Aorta (tissue), 5 donors: ENCODE measurements around the gene IRS4. TPM values are rescaled to one million over a fixed set of nuclear protein-coding genes. Genes with fewer than 3 reads are reported as not detected.

Source experiments
- ATAC-seq: fragments of 200-7000 bp; cut with Tn5 transposase; one replicate; pipeline ENCODE4 v1.9.1; 2022; ENCODE audit warnings: moderate library complexity; ENCODE audit not compliant: low FRiP score
- DNase-seq, 2 donors: peaks; one replicate each; pipeline ENCODE4 v3.0.0-alpha.2; 2020
- H3K27ac ChIP-seq, 2 donors: one replicate each; pipeline ENCODE4 v1.5.1; 2013; ENCODE audit warnings: low read length in 2 of 2, mild to moderate bottlenecking in 2 of 2, moderate library complexity in 2 of 2, control low read depth in 1 of 2, inconsistent platforms in 1 of 2, low read depth in 1 of 2
- H3K27me3 ChIP-seq, 2 donors: one replicate each; pipeline ENCODE4 v1.6.1; 2013; ENCODE audit warnings: control low read depth in 1 of 2, low read length in 1 of 2, mild to moderate bottlenecking in 1 of 2, moderate library complexity in 1 of 2; ENCODE audit not compliant: insufficient read depth in 2 of 2, control insufficient read depth in 1 of 2
- H3K36me3 ChIP-seq, 2 donors: one replicate each; pipeline ENCODE4 v1.6.1; 2013; ENCODE audit warnings: control low read depth in 1 of 2, low read length in 1 of 2, mild to moderate bottlenecking in 1 of 2; ENCODE audit not compliant: insufficient read depth in 2 of 2, control insufficient read depth in 1 of 2
- H3K4me1 ChIP-seq, 2 donors: one replicate each; pipeline ENCODE4 v1.6.1; 2013; ENCODE audit warnings: low read length in 2 of 2, control low read depth in 1 of 2, mild to moderate bottlenecking in 1 of 2, moderate library complexity in 1 of 2; ENCODE audit not compliant: insufficient read depth in 2 of 2, control insufficient read depth in 1 of 2
- H3K4me3 ChIP-seq, 2 donors: one replicate each; pipeline ENCODE4 v1.5.1; 2013; ENCODE audit warnings: low read length in 2 of 2, control low read depth in 1 of 2, mild to moderate bottlenecking in 1 of 2
- H3K9me3 ChIP-seq: one replicate; pipeline ENCODE4 v1.6.1; 2013; ENCODE audit warnings: mild to moderate bottlenecking, low read length; ENCODE audit not compliant: control insufficient read depth
- WGBS, 2 donors: extraction: QIAGEN DNeasy Blood & Tissue Kit; methylation state at CpG; one replicate each; pipeline ENCODE4 v1.1.7; 2013; 5-methylcytosine and 5-hydroxymethylcytosine counted together
- intact Hi-C, 2 donors: fragments of 100-400 bp; cut with DNase I; formaldehyde crosslinking; loops; one replicate each; pipeline versions ENCODE4 v1.14.2 to v1.15.0; 2022
- polyA plus RNA-seq, 2 donors: library from polyadenylated mRNA; stranded (reverse); fragments of 200-250 nt; gene quantifications; one replicate each; pipeline ENCODE4 v1.2.3, GENCODE V29; 2013
- total RNA-seq, 2 donors: library from RNA; stranded (reverse); fragmentation: NEBNext Ultra II Directional; extraction: Animal tissue kit (Norgen Biotek cat#: 25700); gene quantifications; one replicate each; pipeline ENCODE4 v1.2.1, GENCODE V29; 2021
- donor health status: healthy with polysubstance abuse.
- donor health status: Bipolar disorder and iron deficiency.
- donor health status: DM: no; HTN: no; CAD: no.
- donor health status: DM: no; HTN: no; CAD: no.
- donor health status: DM: yes; HTN: yes; CAD: no.

The IRS4 gene
- total and polyA plus RNA-seq, 4 donors: not detected

DNA sequence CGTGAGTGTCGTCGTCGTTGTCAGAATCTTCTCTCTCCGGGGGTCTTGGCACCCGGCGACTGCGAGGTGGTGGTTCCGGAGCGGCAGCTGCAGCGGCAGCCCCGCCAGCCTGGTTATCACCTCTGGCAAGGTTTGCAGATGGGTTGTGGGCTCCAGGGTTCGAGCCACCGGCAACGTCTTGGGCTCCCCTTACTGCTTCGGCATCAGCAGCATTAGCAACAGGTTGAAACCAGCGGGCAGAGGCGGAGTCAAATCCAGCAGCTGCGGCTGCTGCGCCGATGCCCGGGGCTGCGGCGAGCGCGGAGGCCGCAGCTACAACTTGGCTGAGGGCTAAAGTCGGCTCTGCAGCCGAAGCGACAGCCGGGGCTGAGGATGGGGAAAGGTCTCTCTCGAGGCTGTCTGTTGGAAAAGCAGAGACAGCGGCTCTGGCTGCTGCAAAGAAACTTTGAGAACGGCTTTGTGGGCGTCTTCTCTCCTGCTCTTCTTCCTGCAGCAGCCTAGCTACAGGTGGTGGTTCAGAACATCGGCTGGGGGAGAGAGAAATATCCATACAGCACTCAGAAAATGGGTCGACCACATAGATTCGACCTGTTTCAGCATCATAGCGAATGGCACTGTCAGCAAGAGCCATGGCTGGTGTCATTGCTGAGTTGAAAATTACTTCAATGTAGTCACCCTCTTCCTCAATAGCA lies 3.6 kb downstream of the IRS4 start:
- 7 to 22% methylated on average over 39 of the region's 39 CpGs for WGBS, 2 donors
- ATAC-seq (no peak), DNase-seq (no peak)
- no peaks in the 10 kb centered on the region for H3K9me3 ChIP-seq
- H3K36me3 ChIP-seq: no peaks in the 10 kb centered on the region
- no peaks in the 10 kb centered on the region for H3K27me3 ChIP-seq
- H3K27ac ChIP-seq: no peak overlapping the region
- intact Hi-C loops: no loop called here
- no peak overlapping the region for H3K4me3 ChIP-seq
- H3K4me1 ChIP-seq: no peaks in the 10 kb centered on the region

DNA sequence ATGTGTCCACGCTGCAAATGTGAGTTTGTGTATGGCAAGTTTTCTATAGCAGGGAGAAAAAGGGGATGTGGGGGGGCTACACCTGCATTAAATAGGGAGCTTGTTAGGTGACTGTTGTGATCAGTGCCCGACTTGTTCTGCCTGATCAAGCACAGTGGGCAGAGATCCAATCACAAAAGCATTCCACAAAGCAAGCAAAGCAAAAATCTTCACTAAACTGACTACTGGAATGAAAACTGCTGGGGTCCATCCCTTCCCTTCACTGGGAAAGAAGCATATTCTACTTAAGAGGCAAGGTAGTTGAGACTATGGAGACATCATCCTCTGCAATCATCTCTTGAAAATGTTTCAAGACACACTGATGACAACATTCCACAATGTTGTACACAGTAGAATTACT lies 5.2 kb downstream of the IRS4 start:
- intact Hi-C loops: no loop called here
- WGBS, 2 donors: 20 to 34% methylated on average over 2 of the region's 2 CpGs
- DNase-seq (no peak), ATAC-seq (no peak)
- no peaks in the 10 kb centered on the region for H3K36me3 ChIP-seq
- no peaks in the 10 kb centered on the region for H3K4me1 ChIP-seq
- no peak overlapping the region for H3K27ac ChIP-seq
- no peaks in the 10 kb centered on the region for H3K27me3 ChIP-seq
- H3K4me3 ChIP-seq: no peak overlapping the region
- H3K9me3 ChIP-seq: no peaks in the 10 kb centered on the region

DNA sequence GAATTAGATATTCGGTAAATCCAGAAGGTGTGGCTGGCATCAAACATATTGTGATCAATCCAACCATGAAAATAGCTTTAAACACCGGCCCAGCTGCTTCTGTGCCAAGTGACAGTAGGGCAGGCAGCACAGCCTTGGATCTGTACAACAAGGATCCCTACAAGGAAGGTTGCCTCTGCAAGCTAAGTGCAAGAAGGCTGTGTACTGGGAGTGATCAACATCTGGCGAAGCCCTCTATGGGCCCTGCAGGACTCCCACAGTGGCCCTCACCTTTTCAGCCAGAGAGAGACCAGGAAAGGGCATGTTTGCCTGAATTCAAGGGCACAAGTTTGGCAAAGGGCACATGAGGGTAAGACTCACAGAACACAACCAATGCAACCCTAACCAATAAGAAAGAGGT lies 9.6 kb downstream of the IRS4 start:
- Histone ChIP-seq H3K27me3 (no peaks in the 10 kb centered on the region), H3K36me3 (no peaks in the 10 kb centered on the region), H3K27ac (no peak overlapping the region), H3K9me3 (no peaks in the 10 kb centered on the region), H3K4me3 (no peak overlapping the region), H3K4me1 (no peaks in the 10 kb centered on the region)
- 66 to 86% methylated on average over 3 of the region's 3 CpGs for WGBS, 2 donors
- no peak for ATAC-seq
- DNase-seq: no peak
- intact Hi-C loops: no loop called here

DNA sequence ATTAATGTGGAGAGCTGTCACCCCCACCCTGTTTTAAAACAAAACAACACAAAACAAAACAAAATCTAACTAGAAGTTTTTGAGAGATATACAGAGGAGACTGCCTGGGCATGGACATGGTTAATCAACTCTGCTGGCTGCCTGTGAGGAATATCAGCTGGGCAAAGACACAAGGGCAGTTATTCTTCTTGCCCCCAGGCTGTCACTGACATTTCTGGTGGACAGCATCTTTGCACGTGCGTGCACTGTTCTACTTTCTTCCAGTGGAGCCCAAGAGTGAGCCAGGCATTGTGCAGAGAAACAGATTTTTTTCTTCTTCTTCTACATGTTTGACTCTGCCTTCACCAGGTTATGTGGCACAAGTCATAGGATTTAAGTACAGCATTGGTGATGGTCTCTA lies 13.8 kb downstream of the IRS4 start:
- H3K27me3 ChIP-seq: no peaks in the 10 kb centered on the region
- ATAC-seq: no peak
- WGBS, 2 donors: 41 to 43% methylated on average over 2 of the region's 2 CpGs

DNA sequence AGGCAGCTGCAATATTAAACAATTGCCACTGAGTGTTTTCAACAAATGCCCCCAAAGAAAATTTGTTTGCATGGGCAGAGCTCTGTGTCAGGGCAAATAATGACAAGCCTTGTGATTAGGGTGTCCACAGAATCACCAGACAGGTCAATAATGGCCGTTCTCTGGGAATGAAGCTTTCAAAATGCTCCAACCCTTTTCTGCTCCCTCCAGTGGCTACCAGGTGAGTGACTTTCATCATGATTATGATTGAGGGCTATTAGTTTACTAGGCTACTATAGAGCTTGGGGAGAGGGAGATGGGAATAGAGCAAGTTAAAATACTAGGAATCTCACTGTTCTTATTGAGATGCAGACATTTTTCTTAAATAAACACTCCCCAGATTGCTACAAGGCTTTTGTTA lies 23.5 kb downstream of the IRS4 start:
- ATAC-seq (no peak), DNase-seq (no peak)
- H3K27me3 ChIP-seq: no peaks in the 10 kb centered on the region
- no peak overlapping the region for H3K4me3 ChIP-seq
- 71 to 83% methylated on average over 1 of the region's 1 CpG for WGBS, 2 donors
- H3K36me3 ChIP-seq: no peaks in the 10 kb centered on the region
- no peaks in the 10 kb centered on the region for H3K9me3 ChIP-seq
- intact Hi-C loops: no loop called here
- no peak overlapping the region for H3K27ac ChIP-seq
- H3K4me1 ChIP-seq: no peaks in the 10 kb centered on the region

More for the DNA sequence above, 13.8 kb downstream of the IRS4 start:
- H3K4me3 ChIP-seq: no peak overlapping the region
- H3K4me1 ChIP-seq: no peaks in the 10 kb centered on the region
- no peaks in the 10 kb centered on the region for H3K36me3 ChIP-seq
- no peaks in the 10 kb centered on the region for H3K9me3 ChIP-seq
- no peak for DNase-seq
- intact Hi-C loops: no loop called here
- no peak overlapping the region for H3K27ac ChIP-seq

DNA sequence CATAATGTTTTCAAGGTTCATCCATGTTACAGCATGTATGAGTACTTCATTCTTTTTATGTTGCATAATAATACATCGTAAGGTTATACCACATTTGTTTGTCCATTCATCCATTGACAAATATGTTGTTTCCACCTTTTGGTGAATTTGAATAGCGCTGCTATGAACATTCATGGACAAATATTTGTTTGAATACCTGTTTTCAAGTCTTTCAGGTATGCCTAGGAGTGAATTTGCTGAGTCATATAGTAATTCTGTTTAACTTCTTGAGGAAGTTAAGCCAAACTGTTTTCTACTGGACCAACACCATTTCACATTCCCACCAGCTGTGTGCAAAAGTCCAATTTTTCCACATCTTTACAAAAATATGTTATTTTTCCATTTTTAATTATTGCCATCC lies 31.5 kb downstream of the IRS4 start:
- Histone ChIP-seq H3K27ac (no peak overlapping the region), H3K36me3 (no peaks in the 10 kb centered on the region), H3K4me3 (no peak overlapping the region), H3K9me3 (no peaks in the 10 kb centered on the region), H3K4me1 (no peaks in the 10 kb centered on the region), H3K27me3 (no peaks in the 10 kb centered on the region)
- ATAC-seq (no peak), DNase-seq (no peak)
- intact Hi-C loops: no loop called here
- 74 to 92% methylated on average over 2 of the region's 2 CpGs for WGBS, 2 donors

DNA sequence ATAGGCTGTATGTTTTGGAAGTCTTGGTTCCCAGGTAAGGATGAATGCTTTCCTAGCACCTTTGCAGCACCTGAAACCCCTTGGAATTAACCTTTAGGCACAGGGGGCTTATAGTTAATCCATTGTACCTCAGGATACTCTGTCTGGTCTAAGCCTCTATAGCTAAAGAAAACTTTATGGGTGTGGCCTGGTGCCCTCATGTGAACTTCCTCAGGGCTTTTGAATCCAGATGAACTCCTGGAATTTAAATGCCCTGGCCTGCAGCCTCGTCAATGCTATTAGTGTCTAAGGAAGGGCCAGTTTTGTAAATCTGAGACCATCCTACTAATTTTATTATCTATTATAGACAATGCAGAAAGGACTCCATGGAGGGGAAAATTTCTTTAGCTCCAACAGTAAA lies 33.8 kb downstream of the IRS4 start:
- intact Hi-C loops: no loop called here
- no peaks in the 10 kb centered on the region for H3K36me3 ChIP-seq
- no peak for ATAC-seq
- no peaks in the 10 kb centered on the region for H3K27me3 ChIP-seq
- no peaks in the 10 kb centered on the region for H3K9me3 ChIP-seq
- H3K4me3 ChIP-seq: no peak overlapping the region
- H3K27ac ChIP-seq: no peak overlapping the region
- H3K4me1 ChIP-seq: peaks cover 0 to 3% of the 10 kb centered on the region in 2 donors
- DNase-seq: no peak
- 25 to 48% methylated on average over 1 of the region's 1 CpG for WGBS, 2 donors

DNA sequence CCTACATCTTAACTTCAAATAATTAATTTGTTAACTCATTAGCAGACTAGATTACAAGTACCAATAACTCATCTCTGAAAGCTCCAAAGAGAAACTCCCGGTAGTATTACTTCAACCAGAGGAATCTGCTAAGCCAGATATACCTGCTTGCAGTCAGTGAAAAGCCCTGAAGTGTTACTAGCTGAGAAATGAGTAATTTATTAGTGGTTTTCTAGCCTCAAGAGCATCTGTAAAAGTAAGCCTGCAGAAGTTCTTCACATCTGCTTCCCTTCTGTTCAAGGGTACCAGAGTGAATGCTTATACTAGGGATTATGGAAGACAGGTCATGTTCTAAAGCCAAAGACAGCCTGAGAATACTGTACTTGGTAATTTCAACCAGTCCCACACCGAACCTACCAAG lies 34.7 kb downstream of the IRS4 start:
- Histone ChIP-seq H3K4me3 (no peak overlapping the region), H3K9me3 (no peaks in the 10 kb centered on the region), H3K27me3 (no peaks in the 10 kb centered on the region), H3K36me3 (no peaks in the 10 kb centered on the region), H3K4me1 (peaks cover 0 to 3% of the 10 kb centered on the region in 2 donors), H3K27ac (no peak overlapping the region)
- DNase-seq (no peak), ATAC-seq (no peak)
- 71 to 91% methylated on average over 2 of the region's 2 CpGs for WGBS, 2 donors
- intact Hi-C loops: no loop called here

DNA sequence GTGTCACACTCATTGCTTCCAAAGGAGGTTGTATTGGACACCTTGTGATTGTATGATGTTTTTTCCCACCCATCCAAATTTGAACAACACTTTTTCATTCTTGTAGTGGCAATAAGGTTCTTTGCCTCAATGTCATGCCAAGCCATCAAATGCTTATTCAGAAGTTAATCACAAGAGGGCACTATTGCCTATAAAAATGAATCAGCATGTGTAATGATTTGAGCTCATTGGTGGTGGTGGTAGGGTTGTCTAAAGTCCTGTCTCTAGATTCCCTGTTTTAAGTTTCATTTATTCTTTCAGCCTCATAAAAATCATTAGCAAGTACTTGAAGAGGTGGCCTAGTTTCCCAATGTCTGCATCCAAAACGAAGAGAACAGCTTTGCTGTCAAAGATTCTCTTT lies 37.0 kb downstream of the IRS4 start:
- Histone ChIP-seq H3K4me1 (peaks cover 0 to 3% of the 10 kb centered on the region in 2 donors), H3K27me3 (no peaks in the 10 kb centered on the region), H3K4me3 (no peak overlapping the region), H3K9me3 (no peaks in the 10 kb centered on the region), H3K36me3 (no peaks in the 10 kb centered on the region), H3K27ac (no peak overlapping the region)
- no peak for DNase-seq
- ATAC-seq: no peak
- intact Hi-C loops: loop anchor here in 1 of 2 donors (10.0 kb wide), 1 partner anchor 685 kb away; no protein-coding TSS in a partner anchor
- 33 to 57% methylated on average over 1 of the region's 1 CpG for WGBS, 2 donors
